MM.1S (cell line): ENCODE data around the gene PRPF6.

Source experiments
- DNase-seq: peaks from one replicate; pipeline ENCODE4 v3.0.0-alpha.2; 2015
- H2AFZ ChIP-seq: fragments of 300-600 bp; sonication (generic); 2 replicates; pipeline ENCODE4 v1.6.0; 2016; ENCODE audit warnings: antibody characterized with exemption, low read length
- H3F3A ChIP-seq: fragments of 300-600 bp; sonication (generic); 2 replicates; pipeline ENCODE4 v1.6.1; 2016; ENCODE audit warnings: mild to moderate bottlenecking, antibody characterized with exemption, low read length, moderate library complexity, mixed read lengths; ENCODE audit not compliant: insufficient read depth
- H3K27ac ChIP-seq: fragments of 300-600 bp; sonication (generic); 2 replicates; pipeline ENCODE4 v1.5.1; 2016; ENCODE audit warnings: mild to moderate bottlenecking, low read length
- H3K27me3 ChIP-seq: fragments of 300-600 bp; sonication (generic); replicated peaks from 2 replicates; pipeline ENCODE4 v1.6.0; 2016; ENCODE audit warnings: low read length; ENCODE audit not compliant: insufficient read depth
- H3K36me3 ChIP-seq: fragments of 300-600 bp; sonication (generic); replicated peaks from 2 replicates; pipeline ENCODE4 v1.6.1; 2016; ENCODE audit warnings: mild to moderate bottlenecking, low read length, mixed read lengths; ENCODE audit not compliant: insufficient read depth
- H3K4me1 ChIP-seq: fragments of 300-600 bp; sonication (generic); 2 replicates; pipeline ENCODE4 v1.6.1; 2016; ENCODE audit warnings: low read length, mixed read lengths
- H3K4me2 ChIP-seq: fragments of 300-600 bp; sonication (generic); 2 replicates; pipeline ENCODE4 v1.6.0; 2016; ENCODE audit warnings: low read depth, low read length
- H3K4me3 ChIP-seq: fragments of 300-600 bp; sonication (generic); 2 replicates; pipeline ENCODE4 v1.5.1; 2016; ENCODE audit warnings: low read length, mixed read lengths
- H3K79me2 ChIP-seq: fragments of 300-600 bp; sonication (generic); 2 replicates; pipeline ENCODE4 v1.6.1; 2016; ENCODE audit warnings: mixed run types, low read length, mixed read lengths
- H3K9ac ChIP-seq: fragments of 300-600 bp; sonication (generic); 2 replicates; pipeline ENCODE4 v1.6.1; 2016; ENCODE audit warnings: low read length, mixed read lengths
- H3K9me2 ChIP-seq: fragments of 300-600 bp; sonication (generic); replicated peaks from 2 replicates; pipeline ENCODE4 v1.6.1; 2016; ENCODE audit warnings: mild to moderate bottlenecking, low read length, mixed read lengths; ENCODE audit not compliant: insufficient read depth
- H3K9me3 ChIP-seq: fragments of 300-600 bp; sonication (generic); replicated peaks from 2 replicates; pipeline ENCODE4 v1.6.1; 2016; ENCODE audit warnings: mild to moderate bottlenecking, low read length, mixed read lengths; ENCODE audit not compliant: insufficient read depth
- H4K20me1 ChIP-seq: fragments of 300-600 bp; sonication (generic); 2 replicates; pipeline ENCODE4 v1.6.1; 2016; ENCODE audit warnings: mild to moderate bottlenecking, low read length, moderate library complexity, mixed read lengths; ENCODE audit not compliant: insufficient read depth
- CTCF ChIP-seq: fragments of 300-600 bp; sonication (generic); IDR thresholded peaks from 2 replicates; pipeline ENCODE4 v1.5.1; 2016; ENCODE audit warnings: antibody characterized with exemption, low read length, mixed read lengths
- EZH2 ChIP-seq: fragments of 300-600 bp; sonication (generic); optimal IDR thresholded peaks from 2 replicates; pipeline ENCODE3; 2017; ENCODE audit warnings: low read depth, mild to moderate bottlenecking, antibody characterized with exemption, low read length, mixed read lengths
- EZH2phosphoT487 ChIP-seq: fragments of 300-600 bp; sonication (generic); IDR thresholded peaks from 2 replicates; pipeline ENCODE4 v1.6.1; 2018; ENCODE audit warnings: antibody characterized with exemption, low read length

PRPF6 gene

GRCh38 chr20:64038224-64038564 is 57.3 kb downstream of the PRPF6 start:
- no peaks in the 10 kb centered on the region for H4K20me1 ChIP-seq
- peaks cover 36% of the 10 kb centered on the region for H3K27me3 ChIP-seq
- H3F3A ChIP-seq: no peaks in the 10 kb centered on the region
- no peaks in the 10 kb centered on the region for H3K4me1 ChIP-seq
- no peak overlapping the region for H3K27ac ChIP-seq
- H3K79me2 ChIP-seq: no peaks in the 10 kb centered on the region
- TF ChIP-seq EZH2: no peak
- TF ChIP-seq EZH2phosphoT487: no peak
- TF ChIP-seq CTCF: no peak
- peak overlapping the region; percentile 77; the same call in 1 of the 2 replicates for H3K4me3 ChIP-seq
- no peak overlapping the region for H2AFZ ChIP-seq
- no peaks in the 10 kb centered on the region for H3K9me3 ChIP-seq
- peak; percentile 44 for DNase-seq
- no peaks in the 10 kb centered on the region for H3K36me3 ChIP-seq
- H3K9ac ChIP-seq: no peak overlapping the region
- no peaks in the 10 kb centered on the region for H3K9me2 ChIP-seq
- peak overlapping the region; percentile 98 for H3K4me2 ChIP-seq

- H3K9ac ChIP-seq: peak overlapping the region; percentile 23; the same call in 1 of the 2 replicates
- H3K4me1 ChIP-seq: no peaks in the 10 kb centered on the region
- peak overlapping the region; percentile 99 for H2AFZ ChIP-seq
- H3K27me3 ChIP-seq: peaks cover 41% of the 10 kb centered on the region
- H3F3A ChIP-seq: no peaks in the 10 kb centered on the region
- TF ChIP-seq CTCF (peak; percentile 53), EZH2 (no peak), EZH2phosphoT487 (no peak)
- no peaks in the 10 kb centered on the region for H3K9me2 ChIP-seq
- H3K4me3 ChIP-seq: peak overlapping the region; percentile 77
- H3K79me2 ChIP-seq: no peaks in the 10 kb centered on the region
- peak overlapping the region; percentile 98 for H3K4me2 ChIP-seq
- no peaks in the 10 kb centered on the region for H3K9me3 ChIP-seq
- H3K27ac ChIP-seq: no peak overlapping the region
- no peaks in the 10 kb centered on the region for H3K36me3 ChIP-seq
- peak; percentile 77 for DNase-seq
- no peaks in the 10 kb centered on the region for H4K20me1 ChIP-seq
These were observed 57.8 kb downstream of the PRPF6 start for GRCh38 chr20:64038565-64039292.

GRCh38 chr20:64039293-64040160 is 58.6 kb downstream of the PRPF6 start:
- Histone ChIP-seq H3K9me3 (no peaks in the 10 kb centered on the region), H3K27ac (no peak overlapping the region), H3K4me3 (peak overlapping the region; percentile 77), H3K9me2 (no peaks in the 10 kb centered on the region), H3K79me2 (no peaks in the 10 kb centered on the region), H3K4me2 (peak overlapping the region; percentile 98), H3F3A (no peaks in the 10 kb centered on the region), H3K27me3 (peaks cover 49% of the 10 kb centered on the region), H4K20me1 (no peaks in the 10 kb centered on the region), H3K4me1 (no peaks in the 10 kb centered on the region), H2AFZ (peak overlapping the region; percentile 99), H3K36me3 (no peaks in the 10 kb centered on the region), H3K9ac (no peak overlapping the region)
- TF ChIP-seq EZH2 (no peak), CTCF (no peak), EZH2phosphoT487 (no peak)
- DNase-seq: no peak
